GM19328 (cell line): ENCODE results near the gene AVL9.
"Not testable (repeated sequence)": the region's sequence is repeated elsewhere in the genome, so short reads cannot be mapped to it uniquely, and the experiment has no call there.

Experiments
- ATAC-seq: cut with Tn5 transposase; IDR thresholded peaks from one replicate; pipeline ENCODE4 v1.9.1; 2021; ENCODE audit warnings: mild to moderate bottlenecking, moderate library complexity; ENCODE audit not compliant: unreplicated experiment

AVL9 gene

GRCh38 chr7:32495298-32496051 lies at the start of gene AVL9:
TSS of gene AVL9 (plus strand) at chr7:32495489. CDS start at chr7:32495710, 221 bp downstream.
- peak; percentile 96 for ATAC-seq

GRCh38 chr7:32447218-32447617 lies 48.1 kb upstream of the AVL9 start:
- ATAC-seq, result no peak

- no peak for ATAC-seq
Measured at GRCh38 chr7:32453341-32454011, 41.8 kb upstream of the AVL9 start.

- ATAC-seq, result no peak
Measured at GRCh38 chr7:32458025-32458424, 37.3 kb upstream of the AVL9 start.

GRCh38 chr7:32459788-32460187 lies 35.5 kb upstream of the AVL9 start:
- no peak for ATAC-seq

- ATAC-seq, result no peak
Measured at GRCh38 chr7:32461484-32461883, 33.8 kb upstream of the AVL9 start.

GRCh38 chr7:32462451-32462850 lies 32.8 kb upstream of the AVL9 start:
- no peak for ATAC-seq

- no peak for ATAC-seq
Measured at GRCh38 chr7:32462977-32463376, 32.3 kb upstream of the AVL9 start.

GRCh38 chr7:32464641-32465416 lies 30.5 kb upstream of the AVL9 start:
- not testable (repeated sequence) for ATAC-seq

- not testable (repeated sequence) for ATAC-seq
Measured at GRCh38 chr7:32470004-32470403, 25.3 kb upstream of the AVL9 start.

GRCh38 chr7:32470871-32471270 lies 24.4 kb upstream of the AVL9 start:
- no peak for ATAC-seq

GRCh38 chr7:32472015-32472414 lies 23.3 kb upstream of the AVL9 start:
- no peak for ATAC-seq

- ATAC-seq, result no peak
Measured at GRCh38 chr7:32474008-32474407, 21.3 kb upstream of the AVL9 start.

GRCh38 chr7:32476816-32477648 lies 18.3 kb upstream of the AVL9 start:
- ATAC-seq, result no peak

GRCh38 chr7:32477649-32477980 lies 17.7 kb upstream of the AVL9 start:
- ATAC-seq, result no peak

GRCh38 chr7:32479574-32480200 lies 15.6 kb upstream of the AVL9 start:
- ATAC-seq, result no peak

GRCh38 chr7:32481176-32481575 lies 14.1 kb upstream of the AVL9 start:
- ATAC-seq, result no peak

- ATAC-seq, result no peak
Measured at GRCh38 chr7:32481921-32482320, 13.4 kb upstream of the AVL9 start.

- ATAC-seq, result peak; percentile 15
Measured at GRCh38 chr7:32489788-32490126, 5.5 kb upstream of the AVL9 start.

GRCh38 chr7:32490127-32490796 lies 5.0 kb upstream of the AVL9 start, which contains the start of gene LSM5:
TSS of gene LSM5 (minus strand) at chr7:32490380. CDS start at chr7:32490365, 15 bp downstream.
- peak; percentile 80 for ATAC-seq
